HepG2 (cell line): ENCODE data around the gene APOL2. TPM values are rescaled to one million over a fixed set of nuclear protein-coding genes. Genes with fewer than 3 reads are reported as not detected.

Experiments
- ARID5B ChIP-seq: IDR thresholded peaks from 2 replicates; pipeline ENCODE4 v1.4.0; 2020; ENCODE audit warnings: mild to moderate bottlenecking, missing genetic modification reagents
- HMGXB4 ChIP-seq, 2 experiments: sonication (generic) in 1 of 2; formaldehyde crosslinking in 1 of 2; IDR thresholded peaks; 2 replicates each; pipeline versions ENCODE4 v1.4.0 to v1.6.1; 2018 to 2020; ENCODE audit warnings: missing genetic modification reagents in 2 of 2, borderline replicate concordance in 1 of 2, low read depth in 1 of 2, mild to moderate bottlenecking in 1 of 2, missing biosample characterization in 1 of 2
- ISL2 ChIP-seq: sonication (generic); formaldehyde crosslinking; IDR thresholded peaks from 2 replicates; pipeline ENCODE4 v1.5.0; 2020; ENCODE audit warnings: missing genetic modification reagents
- KDM2A ChIP-seq: sonication (generic); formaldehyde crosslinking; IDR thresholded peaks from 2 replicates; pipeline ENCODE4 v1.4.0; 2020; ENCODE audit warnings: low read depth, missing genetic modification reagents, borderline replicate concordance
- KDM3A ChIP-seq: IDR thresholded peaks from 2 replicates; pipeline ENCODE4 v1.6.1; 2018; ENCODE audit warnings: low read depth, missing compliant biosample characterization
- PHB2 ChIP-seq: fragments of 450-650 bp; IDR thresholded peaks from 2 replicates; pipeline ENCODE4 v1.6.1; 2018; ENCODE audit not compliant: partially characterized antibody
- PHF5A ChIP-seq: IDR thresholded peaks from one replicate; pipeline ENCODE4 v1.6.1; 2018; ENCODE audit warnings: low read depth, missing genetic modification reagents; ENCODE audit not compliant: unreplicated experiment
- YY1 ChIP-seq: IDR thresholded peaks from 2 replicates; pipeline ENCODE4 v1.6.1; 2011; ENCODE audit warnings: low read length, low read depth, moderate library complexity, mild to moderate bottlenecking; ENCODE audit not compliant: insufficient read depth, insufficient replicate concordance
- ZBTB1 ChIP-seq: sonication (generic); formaldehyde crosslinking; IDR thresholded peaks from 2 replicates; pipeline ENCODE4 v1.4.0; 2020; ENCODE audit warnings: missing genetic modification reagents, borderline replicate concordance
- ZBTB38 ChIP-seq: sonication (generic); formaldehyde crosslinking; IDR thresholded peaks from 2 replicates; pipeline ENCODE4 v1.5.1; 2020; ENCODE audit warnings: mild to moderate bottlenecking, missing genetic modification reagents
- ZNF160 ChIP-seq: sonication (generic); formaldehyde crosslinking; IDR thresholded peaks from 2 replicates; pipeline ENCODE4 v1.8.0; 2022; ENCODE audit warnings: mild to moderate bottlenecking, inconsistent platforms, missing genetic modification reagents
- ZNF232 ChIP-seq: sonication (generic); formaldehyde crosslinking; IDR thresholded peaks from 2 replicates; pipeline ENCODE4 v1.4.0; 2020; ENCODE audit warnings: missing genetic modification reagents, borderline replicate concordance
- ZNF570 ChIP-seq: sonication (generic); formaldehyde crosslinking; IDR thresholded peaks from 2 replicates; pipeline ENCODE4 v1.4.0; 2020; ENCODE audit warnings: mild to moderate bottlenecking, missing genetic modification reagents, borderline replicate concordance
- ZNF687 ChIP-seq: sonication (generic); formaldehyde crosslinking; IDR thresholded peaks from 2 replicates; pipeline ENCODE4 v1.5.1; 2020; ENCODE audit warnings: mild to moderate bottlenecking, missing genetic modification reagents, moderate library complexity
- ZSCAN5A ChIP-seq: sonication (generic); formaldehyde crosslinking; IDR thresholded peaks from 2 replicates; pipeline ENCODE4 v1.8.0; 2022; ENCODE audit warnings: mild to moderate bottlenecking, missing genetic modification reagents, borderline replicate concordance
- polyA plus RNA-seq, 8 experiments: library from polyadenylated mRNA; depleted of rRNA in 3 of 8; stranded (reverse) in 7 of 8; unstranded in 1 of 8; fragments of >200 nt; fragmentation: Illumina TruSeq in 4 of 8; extraction: Trizol in 4 of 8; gene quantifications; 2 replicates each; pipeline versions ENCODE4 v1.2.1 to v1.2.3, GENCODE V29; 2011 to 2016; ENCODE audit warnings: low read depth in 4 of 8, missing spikeins in 1 of 8, mixed read lengths in 1 of 8; ENCODE audit not compliant: insufficient read depth in 1 of 8
- total RNA-seq, 5 experiments: library from RNA; depleted of rRNA; stranded (reverse); fragments of >200 nt; fragmentation: Illumina TruSeq; extraction: Trizol; gene quantifications; 2 replicates each; pipeline ENCODE4 v1.2.3, GENCODE V29; 2016; ENCODE audit warnings: low read depth in 1 of 5

Gene APOL2
- total and polyA plus RNA-seq, 2 of the 13 experiments (the other 11 are each of a cell fraction or from before 2014, with no cell fraction given), result 28.7 to 51.2 TPM

- TF ChIP-seq ZSCAN5A (CRISPR knock-in tag), result no peak
- TF ChIP-seq ZNF570 (CRISPR knock-in tag), result no peak
- TF ChIP-seq ZNF687 (CRISPR knock-in tag), result peak; percentile 67
- no peak for TF ChIP-seq ZBTB1 (CRISPR knock-in tag)
- TF ChIP-seq ZBTB38 (CRISPR knock-in tag), result peak; percentile 84
- TF ChIP-seq PHF5A (CRISPR knock-in tag), result no peak
- TF ChIP-seq KDM3A (CRISPR knock-in tag), result no peak
- peak; percentile 52 for TF ChIP-seq YY1
- TF ChIP-seq HMGXB4 (CRISPR knock-in tag; IDR thresholded peaks at IDR 0.05; ENCODE audit: borderline replicate concordance in 1 of 2, low read depth in 1 of 2), result peak in 1 of 2 experiments; percentile 47; a peak in 1 of 4 replicates
- TF ChIP-seq PHB2, result no peak
- no peak for TF ChIP-seq ISL2
- no peak for TF ChIP-seq ZNF232 (CRISPR knock-in tag)
- TF ChIP-seq ZNF160 (CRISPR knock-in tag), result no peak
- TF ChIP-seq KDM2A (CRISPR knock-in tag), result 0 out of 2 replicates have a peak, but pooled peaks have one; percentile 21
- TF ChIP-seq ARID5B (CRISPR knock-in tag), result peak; percentile 36; the same call in 1 of the 2 replicates
Observed at GRCh38 chr22:36277482-36278291, 38.4 kb upstream of the APOL2 start (continued).
